Body of pancreas (tissue), 4 donors: ENCODE measurements around the gene SLC22A17.

Experiments
- CTCF ChIP-seq, 7 experiments: fragments of 450-650 bp in 4 of 7; fragments of 200-600 bp in 3 of 7; sonication (generic) in 3 of 7; IDR thresholded peaks; one replicate each; pipeline ENCODE4 v1.5.1; 2016 to 2019; ENCODE audit warnings: antibody characterized with exemption in 7 of 7
- POLR2A ChIP-seq, 3 donors: fragments of 450-650 bp; IDR thresholded peaks; one replicate each; pipeline ENCODE4 v1.6.1; 2016; ENCODE audit warnings: antibody characterized with exemption in 3 of 3, mild to moderate bottlenecking in 2 of 3

GRCh38 chr14:23398348-23398747, 45.7 kb upstream of the SLC22A17 start:
- TF ChIP-seq CTCF (IDR thresholded peaks at IDR 0.05) (no peak), POLR2A (IDR thresholded peaks at IDR 0.05) (no peak)
